Measurements from ENCODE around the gene PREX1. TPM values are rescaled to one million over a fixed set of nuclear protein-coding genes. Genes with fewer than 3 reads are reported as not detected.

PREX1 gene
- total RNA-seq, 4 donors from 2014 or later, result 29.7 to 56.3 (median 46.6) TPM

- TF ChIP-seq CTCF (IDR thresholded peaks at IDR 0.05; ENCODE audit: low read depth), result no peak
These were observed 28.3 kb downstream of the PREX1 start for GRCh38 chr20:48799328-48800105.

GRCh38 chr20:48797850-48798747, 29.7 kb downstream of the PREX1 start:
- TF ChIP-seq CTCF (IDR thresholded peaks at IDR 0.05; ENCODE audit: low read depth), result no peak

- TF ChIP-seq CTCF (IDR thresholded peaks at IDR 0.05; ENCODE audit: low read depth), result no peak
These were observed 30.4 kb downstream of the PREX1 start for GRCh38 chr20:48797275-48797825.

- TF ChIP-seq CTCF (IDR thresholded peaks at IDR 0.05; ENCODE audit: low read depth), result no peak
These were observed 32.1 kb downstream of the PREX1 start for GRCh38 chr20:48795732-48796131.

GRCh38 chr20:48794816-48795457, 32.9 kb downstream of the PREX1 start:
- no peak for TF ChIP-seq CTCF (IDR thresholded peaks at IDR 0.05; ENCODE audit: low read depth)

- TF ChIP-seq CTCF (IDR thresholded peaks at IDR 0.05; ENCODE audit: low read depth), result no peak
These were observed 33.4 kb downstream of the PREX1 start for GRCh38 chr20:48794360-48794759.

All from subcutaneous adipose tissue (tissue), 4 donors.